ENCODE measurements around the gene BOC. TPM values are rescaled to one million over a fixed set of nuclear protein-coding genes. Genes with fewer than 3 reads are reported as not detected.

BOC gene
- total and polyA plus RNA-seq, 12 donors = 2.1 to 13.9 (median 4.9) TPM

GRCh38 chr3:113213896-113214587 lies 2.7 kb downstream of the BOC start:
- H3K4me3 ChIP-seq = peak overlapping the region in 5 of 10 donors; percentile 62 to 83 (median 76)
- peaks cover 0 to 53% (median 33%) of the 10 kb centered on the region in 7 donors for H3K27me3 ChIP-seq
- H3K36me3 ChIP-seq = peaks cover 0 to 18% (median 0%) of the 10 kb centered on the region in 9 donors
- intact Hi-C loops (cut with DNase I) = loop anchor here in 4 of 10 donors (5.0 to 10.0 kb wide), 5 partner anchors 59 to 162 kb away; no protein-coding TSS in a partner anchor
- no peak for DNase-seq
- peak overlapping the region in 4 of 10 donors; percentile 15 to 89 (median 54) for H3K27ac ChIP-seq
- H3K4me1 ChIP-seq = peaks cover 0 to 37% (median 4%) of the 10 kb centered on the region in 9 donors
- H3K9me3 ChIP-seq = no peaks in the 10 kb centered on the region
- 76 to 77% methylated on average over 7 of the region's 7 CpGs for WGBS, 2 donors
- no peak for TF ChIP-seq CTCF (IDR thresholded peaks at IDR 0.05)
- no peak for ATAC-seq

GRCh38 chr3:113214917-113215595 lies 3.7 kb downstream of the BOC start:
- Histone ChIP-seq H3K4me3 (no peak overlapping the region), H3K4me1 (peaks cover 0 to 41% (median 4%) of the 10 kb centered on the region in 9 donors), H3K9me3 (no peaks in the 10 kb centered on the region), H3K36me3 (peaks cover 0 to 18% (median 0%) of the 10 kb centered on the region in 9 donors), H3K27ac (no peak overlapping the region), H3K27me3 (peaks cover 0 to 53% (median 33%) of the 10 kb centered on the region in 7 donors)
- intact Hi-C loops (cut with DNase I) = loop anchor here in 4 of 10 donors (5.0 to 10.0 kb wide), 5 partner anchors 60 to 163 kb away; no protein-coding TSS in a partner anchor
- WGBS, 2 donors = 84 to 87% methylated on average over 2 of the region's 2 CpGs
- no peak for DNase-seq
- no peak for ATAC-seq
- TF ChIP-seq CTCF (IDR thresholded peaks at IDR 0.05) = no peak

GRCh38 chr3:113216393-113216792 lies 5.0 kb downstream of the BOC start:
- Histone ChIP-seq H3K9me3 (no peaks in the 10 kb centered on the region), H3K4me3 (no peak overlapping the region), H3K4me1 (peaks cover 0 to 47% (median 6%) of the 10 kb centered on the region in 9 donors), H3K27me3 (peaks cover 0 to 53% (median 29%) of the 10 kb centered on the region in 7 donors), H3K27ac (no peak overlapping the region), H3K36me3 (peaks cover 0 to 18% (median 0%) of the 10 kb centered on the region in 9 donors)
- WGBS, 2 donors = 86 to 95% methylated on average over 5 of the region's 5 CpGs
- DNase-seq (no peak), ATAC-seq (no peak)
- no peak for TF ChIP-seq CTCF (IDR thresholded peaks at IDR 0.05)
- intact Hi-C loops (cut with DNase I) = loop anchor here in 2 of 10 donors (10.0 kb wide), 2 partner anchors 62 to 68 kb away; no protein-coding TSS in a partner anchor

GRCh38 chr3:113218011-113218680 lies 6.8 kb downstream of the BOC start:
- no peak overlapping the region for H3K4me3 ChIP-seq
- intact Hi-C loops (cut with DNase I) = loop anchor here in 2 of 10 donors (10.0 kb wide), 2 partner anchors 63 to 67 kb away; no protein-coding TSS in a partner anchor
- DNase-seq (no peak), ATAC-seq (no peak)
- H3K36me3 ChIP-seq = peaks cover 0 to 18% (median 0%) of the 10 kb centered on the region in 9 donors
- peaks cover 0 to 51% (median 22%) of the 10 kb centered on the region in 7 donors for H3K27me3 ChIP-seq
- no peaks in the 10 kb centered on the region for H3K9me3 ChIP-seq
- peaks cover 0 to 50% (median 7%) of the 10 kb centered on the region in 9 donors for H3K4me1 ChIP-seq
- TF ChIP-seq CTCF (IDR thresholded peaks at IDR 0.05) = no peak
- H3K27ac ChIP-seq = no peak overlapping the region
- 78 to 82% methylated on average over 10 of the region's 10 CpGs for WGBS, 2 donors
